Dedifferentiated amniotic fluid mesenchymal stem cell (primary cell): ENCODE data around the gene KCNG4.

Experiments
- DNase-seq: peaks from one replicate; pipeline ENCODE4 v3.0.0-alpha.2; 2016; ENCODE audit errors: extremely low spot score

Gene KCNG4, protein sequence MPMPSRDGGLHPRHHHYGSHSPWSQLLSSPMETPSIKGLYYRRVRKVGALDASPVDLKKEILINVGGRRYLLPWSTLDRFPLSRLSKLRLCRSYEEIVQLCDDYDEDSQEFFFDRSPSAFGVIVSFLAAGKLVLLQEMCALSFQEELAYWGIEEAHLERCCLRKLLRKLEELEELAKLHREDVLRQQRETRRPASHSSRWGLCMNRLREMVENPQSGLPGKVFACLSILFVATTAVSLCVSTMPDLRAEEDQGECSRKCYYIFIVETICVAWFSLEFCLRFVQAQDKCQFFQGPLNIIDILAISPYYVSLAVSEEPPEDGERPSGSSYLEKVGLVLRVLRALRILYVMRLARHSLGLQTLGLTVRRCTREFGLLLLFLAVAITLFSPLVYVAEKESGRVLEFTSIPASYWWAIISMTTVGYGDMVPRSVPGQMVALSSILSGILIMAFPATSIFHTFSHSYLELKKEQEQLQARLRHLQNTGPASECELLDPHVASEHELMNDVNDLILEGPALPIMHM

DNA sequence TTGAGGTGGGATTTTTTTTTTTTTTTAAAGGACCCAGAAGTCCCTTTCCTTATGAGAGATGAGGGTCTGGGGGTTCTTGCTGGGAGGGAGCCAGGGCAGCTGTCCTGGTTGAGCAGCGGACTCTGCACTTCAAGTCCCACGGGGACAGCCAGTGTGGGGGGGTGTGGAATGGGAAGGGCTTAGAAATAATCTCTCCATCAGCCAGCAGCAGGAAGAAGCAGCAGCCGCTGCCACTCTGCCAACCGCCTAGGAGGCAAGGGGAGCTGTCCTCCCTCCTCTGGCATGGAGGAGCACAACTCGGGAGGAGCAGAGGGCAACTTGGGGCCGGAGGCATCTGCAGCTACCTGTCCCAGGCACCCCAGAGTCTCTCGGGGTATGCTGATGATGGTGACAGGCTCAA lies at the start of gene KCNG4:
Gene KCNG4, minus strand, starts transcription at position 104 of the 400 bp plus-strand sequence. CDS start 2,527 bp downstream, outside the sequence.
- no peak for DNase-seq

DNA sequence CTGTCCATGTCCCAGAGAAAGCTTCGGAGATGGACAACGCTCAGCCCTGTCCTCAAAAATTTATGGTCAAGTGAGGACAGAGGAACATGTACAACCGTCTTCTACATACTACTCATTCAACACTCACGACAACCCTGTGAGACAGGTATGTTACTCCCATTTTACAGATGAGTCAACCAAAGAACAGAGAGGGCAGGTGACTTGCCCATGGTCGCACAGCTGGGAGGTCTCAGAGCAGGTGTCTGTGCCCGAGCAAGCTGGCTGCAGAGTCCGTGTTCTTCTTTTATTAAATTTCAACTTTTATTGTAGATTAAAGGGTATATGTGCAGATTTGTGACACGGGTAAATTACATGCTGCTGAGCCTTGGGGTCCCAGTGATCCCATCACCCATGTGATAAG lies 49.1 kb upstream of the KCNG4 start:
- DNase-seq = no peak

DNA sequence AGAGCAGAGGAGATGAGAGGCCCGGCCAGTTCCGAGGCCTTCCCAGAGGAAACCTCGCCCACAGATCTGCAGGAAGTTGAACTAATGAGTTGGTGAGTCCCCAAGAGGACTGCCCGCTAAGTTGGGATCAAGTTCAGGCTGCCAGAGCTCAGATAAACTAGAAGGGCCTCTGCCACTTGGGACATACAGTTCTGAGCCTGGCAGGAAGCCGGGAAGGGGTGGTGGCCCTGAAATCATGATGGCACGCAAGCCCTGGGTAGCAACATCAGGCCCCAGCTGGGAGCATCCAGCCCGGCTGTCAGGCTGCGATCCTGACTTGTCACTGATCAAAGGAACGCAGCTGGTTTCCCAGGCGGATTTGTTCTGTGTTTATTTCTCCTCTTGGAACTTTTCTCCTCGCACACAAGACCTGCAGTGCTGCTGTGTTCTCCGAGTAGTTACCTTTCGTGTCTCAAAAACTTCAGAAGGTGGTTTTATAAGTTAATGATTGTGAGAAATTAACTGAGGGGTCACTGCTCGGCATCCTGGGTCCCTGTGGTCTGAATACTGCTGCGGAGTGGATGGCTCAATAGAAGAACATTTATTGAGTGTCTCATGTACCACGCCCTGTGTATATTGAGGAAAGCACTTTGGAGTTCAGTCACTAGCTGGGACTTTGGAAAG lies 46.9 kb upstream of the KCNG4 start:
- peak; percentile 48 for DNase-seq

DNA sequence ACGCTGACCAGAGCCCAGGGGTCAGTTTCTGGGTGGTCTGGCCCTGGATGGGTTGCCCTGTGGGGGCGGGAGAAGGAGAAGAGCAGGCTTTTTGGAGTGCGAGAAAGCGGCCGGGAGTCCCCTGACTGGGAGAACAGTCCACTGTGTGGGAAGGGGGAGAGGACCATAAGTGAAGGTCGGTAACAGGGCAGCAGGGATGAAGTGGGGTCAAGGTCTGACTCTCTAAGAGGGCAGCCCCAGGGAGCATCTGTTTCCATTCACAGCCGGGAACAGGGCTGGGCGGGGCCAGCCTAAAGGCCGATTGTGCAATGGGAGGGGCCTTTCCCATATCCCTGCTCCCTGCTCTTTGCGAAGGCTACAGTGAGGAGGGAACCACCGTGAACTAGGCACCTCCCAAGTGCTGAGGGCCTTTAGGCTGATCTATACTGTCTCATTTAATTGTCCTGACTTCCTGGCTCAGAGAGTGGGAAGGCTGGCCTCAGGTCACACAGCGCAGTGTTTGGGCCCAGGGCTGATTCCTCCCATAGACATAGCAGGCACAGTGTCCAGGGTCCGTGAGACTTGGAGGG lies 44.4 kb upstream of the KCNG4 start:
- no peak for DNase-seq

DNA sequence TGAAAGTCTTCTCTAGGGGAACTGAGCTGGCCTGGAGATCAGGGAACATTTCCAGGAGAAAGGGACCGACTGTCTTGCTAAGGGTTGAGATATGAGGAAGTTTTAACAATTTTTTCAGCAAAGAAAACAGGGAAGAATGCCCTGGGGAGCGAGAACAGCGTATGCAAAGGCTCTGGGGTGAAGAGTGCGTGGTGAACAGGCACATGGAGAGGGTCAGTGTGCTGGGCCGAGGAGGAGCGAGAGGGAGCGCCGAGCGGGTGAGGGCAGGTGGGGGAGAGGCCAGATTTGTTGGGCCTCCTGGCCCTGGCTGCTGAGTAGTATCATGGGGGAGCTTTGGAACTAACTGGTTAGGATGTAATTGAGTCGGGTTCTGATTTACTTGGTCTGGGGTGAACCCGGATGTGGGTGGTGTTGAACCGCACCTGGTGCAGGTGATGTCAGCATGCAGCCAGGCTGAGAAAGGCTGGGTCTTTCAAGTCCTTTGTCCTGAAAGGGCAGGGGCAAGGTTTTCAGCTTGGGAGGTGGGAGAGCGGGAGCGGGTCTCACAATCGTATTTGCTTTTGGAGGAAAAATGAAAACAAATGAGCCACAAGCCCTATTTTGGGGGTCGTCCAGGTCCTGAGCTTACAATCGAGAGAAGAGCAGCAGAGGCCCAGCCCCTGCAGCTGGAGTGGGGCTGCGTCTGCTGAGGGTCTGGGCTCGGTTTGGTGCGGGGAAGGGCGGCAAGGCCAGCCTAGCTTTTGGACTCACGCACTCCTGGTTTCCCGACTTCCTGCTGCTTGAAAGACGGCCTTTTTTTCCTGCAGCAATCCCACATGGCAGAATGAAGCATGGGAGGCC lies 43.7 kb upstream of the KCNG4 start:
- DNase-seq = no peak

DNA sequence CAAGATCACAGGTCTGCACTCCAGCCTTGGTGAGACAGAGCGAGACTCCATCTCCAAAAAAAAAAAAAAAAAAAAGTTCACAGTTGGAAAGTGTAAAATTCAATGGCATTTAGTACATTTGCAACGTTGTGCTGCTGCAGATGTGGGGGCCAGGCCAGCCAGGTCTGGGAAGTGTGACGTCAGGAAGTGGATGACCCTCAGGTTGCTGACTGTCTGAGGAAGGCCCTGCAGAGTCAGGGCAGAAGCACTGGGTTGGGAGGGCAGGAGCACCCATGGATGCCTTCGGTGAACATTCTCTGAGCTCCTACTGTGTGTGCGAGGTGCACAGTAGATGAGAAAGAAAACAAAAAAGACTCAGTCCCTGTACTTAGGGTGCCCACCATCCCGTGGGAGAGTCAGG lies 42.7 kb upstream of the KCNG4 start:
- DNase-seq = no peak

DNA sequence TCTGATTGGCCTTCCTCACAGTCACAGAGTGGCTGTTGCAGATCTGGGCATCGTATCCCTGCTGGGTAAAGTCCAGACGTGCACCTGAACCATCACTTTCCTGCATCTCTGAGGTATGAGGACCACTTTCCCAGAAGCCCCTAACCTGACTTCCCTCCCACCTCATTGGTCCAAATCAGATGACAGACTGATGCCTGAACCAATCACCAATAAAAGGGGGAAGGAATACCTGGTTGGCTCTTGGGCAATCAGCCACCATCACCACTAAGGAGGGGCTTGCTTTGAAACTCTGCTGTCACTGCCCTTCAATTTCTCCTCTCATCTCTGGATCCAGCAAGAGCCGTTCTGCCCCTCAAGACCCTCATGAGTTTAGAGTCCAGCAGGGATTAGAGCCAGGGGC lies 41.3 kb upstream of the KCNG4 start:
- no peak for DNase-seq

DNA sequence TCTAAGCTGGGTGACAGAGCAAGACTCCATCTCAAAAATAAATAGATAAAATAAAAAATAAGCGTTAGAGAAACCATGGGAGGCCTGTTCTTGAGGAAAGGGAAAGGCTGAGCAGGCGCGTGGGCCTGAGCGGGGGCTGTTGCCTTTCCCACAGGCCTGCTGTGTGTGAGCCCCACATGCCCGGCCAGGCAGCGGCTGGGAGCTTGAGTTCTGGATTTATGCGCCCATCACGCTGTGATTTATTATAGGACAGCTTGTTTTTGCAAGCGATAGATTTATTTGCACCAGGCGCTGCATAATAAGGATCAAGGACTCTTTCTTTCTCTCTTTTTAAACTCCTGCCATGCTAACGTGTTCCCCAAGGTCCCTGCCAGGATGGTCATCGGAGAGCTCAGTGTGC lies 40.1 kb upstream of the KCNG4 start:
- no peak for DNase-seq

DNA sequence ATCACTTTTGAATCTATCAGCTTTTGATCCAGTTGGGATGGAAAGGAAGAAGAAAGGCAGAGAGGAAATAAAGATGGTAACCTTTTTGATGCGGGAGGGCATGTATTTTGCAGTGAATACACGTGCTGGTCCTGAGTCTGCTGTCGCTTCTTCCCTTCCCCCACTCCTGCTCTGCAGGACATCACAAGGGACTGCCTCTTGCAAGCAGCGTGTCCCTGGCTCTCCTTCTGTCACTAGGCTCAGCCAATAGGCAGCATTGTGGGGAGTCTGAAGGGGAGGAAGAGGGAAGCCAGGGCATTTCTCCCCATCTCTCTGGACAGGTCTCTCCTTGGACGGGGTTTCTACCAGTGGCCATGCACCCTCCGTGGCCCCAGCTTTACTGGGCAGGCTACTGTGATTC lies 39.2 kb upstream of the KCNG4 start:
- no peak for DNase-seq

DNA sequence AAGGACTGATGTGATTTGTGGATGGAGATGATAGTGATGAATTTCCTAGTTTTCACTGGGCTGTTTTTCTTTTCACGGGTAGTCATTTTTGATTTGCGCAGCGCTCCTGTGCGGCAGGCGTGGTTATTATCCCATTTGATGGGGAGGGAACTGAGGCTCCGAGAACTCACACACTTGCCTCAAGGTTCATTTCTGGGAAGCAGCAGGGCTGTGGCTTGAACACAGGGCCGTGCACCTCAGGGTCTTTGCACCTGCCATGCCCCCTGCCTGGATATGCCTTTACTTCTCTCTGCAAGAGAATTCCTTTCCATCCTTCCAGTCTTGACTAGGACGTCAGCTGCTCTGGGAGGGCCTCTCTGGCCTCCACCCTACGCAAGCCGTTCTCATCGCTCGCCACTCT lies 38.5 kb upstream of the KCNG4 start:
- no peak for DNase-seq

DNA sequence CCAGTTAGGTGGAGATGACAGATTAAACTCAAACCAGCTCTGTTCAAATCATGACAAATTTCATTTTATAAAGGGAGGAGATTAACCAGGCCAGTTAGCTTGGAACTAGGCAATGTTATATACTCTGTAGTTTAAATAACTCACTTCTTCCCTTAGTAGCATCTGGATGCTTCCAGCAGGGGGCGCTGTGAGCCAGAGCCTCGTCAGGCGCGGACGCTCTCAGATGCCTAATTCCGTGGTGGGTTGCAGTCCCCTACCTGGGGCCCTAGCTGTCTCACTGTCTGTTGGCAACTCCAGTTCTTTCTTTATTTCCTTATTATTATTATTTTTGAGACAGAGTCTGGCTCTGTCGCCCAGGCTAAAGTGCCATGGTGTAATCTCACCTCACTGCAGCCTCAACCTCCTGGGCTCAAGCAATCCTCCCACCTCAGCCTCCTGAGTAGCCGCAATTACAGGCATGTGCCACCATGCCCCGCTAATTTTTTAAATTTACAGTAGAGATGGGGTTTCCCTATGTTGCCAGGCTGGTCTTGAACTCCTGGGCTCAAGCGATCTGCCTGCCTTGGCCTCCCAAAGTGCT lies 37.5 kb upstream of the KCNG4 start:
- peak; percentile 30 for DNase-seq

DNA sequence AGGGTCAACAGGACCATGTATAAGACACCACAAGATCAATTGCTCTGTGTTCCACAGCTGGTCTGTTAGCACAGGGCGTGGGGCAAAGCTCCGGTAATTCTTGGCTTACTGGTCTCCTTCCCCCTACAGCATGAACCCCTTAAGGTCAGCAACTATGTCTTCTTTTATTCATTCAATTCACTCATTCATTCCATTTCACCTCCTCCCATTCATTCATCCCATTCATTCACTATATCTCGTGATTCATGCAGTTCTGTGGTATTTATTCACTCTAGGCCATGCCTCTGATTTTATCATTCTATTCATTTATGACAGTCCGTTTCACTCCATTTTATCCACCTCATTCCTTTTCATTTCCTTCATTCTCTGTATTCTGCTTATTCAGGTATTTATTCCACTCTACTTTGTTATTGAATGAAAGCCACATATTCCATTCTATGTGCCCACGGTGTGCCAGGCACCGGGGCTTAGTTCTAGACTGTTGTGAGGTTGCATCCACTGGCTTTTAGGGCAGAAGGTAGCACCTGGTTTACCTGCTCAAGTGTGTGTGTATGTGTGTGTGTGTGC lies 35.9 kb upstream of the KCNG4 start:
- DNase-seq = no peak

DNA sequence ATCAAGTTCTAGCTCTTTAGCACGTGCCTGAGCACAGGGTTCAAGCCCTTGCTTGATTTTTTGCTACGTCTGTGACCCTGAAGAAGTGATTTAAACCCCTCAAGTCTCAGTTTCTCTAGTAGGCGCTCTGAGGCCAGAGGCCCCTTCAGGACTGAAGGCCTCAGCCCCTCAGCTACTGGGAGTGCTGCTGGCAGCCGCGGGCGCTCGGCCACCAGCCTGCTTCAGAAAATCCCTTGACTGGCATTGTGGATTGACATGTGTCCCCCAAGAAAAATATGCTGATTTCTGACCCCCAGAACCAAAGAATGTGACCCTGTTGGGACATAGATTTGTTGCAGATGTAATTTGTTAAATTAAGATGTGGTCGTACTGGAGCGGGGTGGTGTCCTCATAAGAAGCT lies 34.7 kb upstream of the KCNG4 start:
- no peak for DNase-seq

DNA sequence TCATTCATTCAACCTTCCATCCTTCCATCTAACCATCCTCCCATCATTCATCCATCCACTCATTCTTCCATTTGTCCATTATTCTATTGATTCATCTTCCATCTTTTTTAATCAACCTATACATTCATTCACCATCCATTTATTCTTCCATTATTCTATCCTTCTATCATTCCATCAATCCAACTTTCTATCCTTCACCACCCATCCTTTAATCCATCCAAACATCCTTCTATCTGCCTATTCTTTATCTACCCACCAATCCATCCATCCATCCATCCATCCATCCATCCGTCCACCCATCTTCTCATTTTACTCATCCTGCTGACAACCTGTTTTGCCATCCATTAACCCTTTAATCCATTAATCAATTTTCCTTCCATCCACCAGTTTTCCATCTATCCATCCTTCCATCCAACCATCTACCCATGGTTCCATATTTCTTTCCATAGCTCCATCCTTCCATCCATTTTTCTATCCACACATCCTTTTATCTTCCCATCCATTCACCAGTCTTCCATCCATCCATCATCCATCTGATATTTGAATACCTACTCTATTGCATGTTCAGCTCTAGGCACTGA lies 33.0 kb upstream of the KCNG4 start:
- no peak for DNase-seq

DNA sequence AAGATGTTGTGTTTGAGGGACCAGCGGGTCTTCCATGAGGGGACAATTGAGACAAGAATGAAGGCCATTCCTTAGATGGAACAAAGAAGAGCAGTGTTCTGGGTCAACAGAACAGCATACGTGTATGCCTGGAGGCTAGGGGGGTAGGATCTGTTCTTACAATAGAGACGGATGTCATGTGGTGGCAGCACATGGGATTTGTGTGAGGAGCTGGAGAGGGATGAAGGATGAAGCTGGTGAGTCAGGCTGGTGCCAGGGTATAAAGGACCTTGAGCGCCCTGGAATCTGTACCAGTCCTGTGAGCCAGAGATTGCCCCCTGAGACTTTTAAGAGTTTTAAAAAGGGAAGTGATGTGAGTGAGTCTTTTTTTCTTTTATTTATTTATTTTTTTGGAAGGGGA lies 32.1 kb upstream of the KCNG4 start:
- no peak for DNase-seq

DNA sequence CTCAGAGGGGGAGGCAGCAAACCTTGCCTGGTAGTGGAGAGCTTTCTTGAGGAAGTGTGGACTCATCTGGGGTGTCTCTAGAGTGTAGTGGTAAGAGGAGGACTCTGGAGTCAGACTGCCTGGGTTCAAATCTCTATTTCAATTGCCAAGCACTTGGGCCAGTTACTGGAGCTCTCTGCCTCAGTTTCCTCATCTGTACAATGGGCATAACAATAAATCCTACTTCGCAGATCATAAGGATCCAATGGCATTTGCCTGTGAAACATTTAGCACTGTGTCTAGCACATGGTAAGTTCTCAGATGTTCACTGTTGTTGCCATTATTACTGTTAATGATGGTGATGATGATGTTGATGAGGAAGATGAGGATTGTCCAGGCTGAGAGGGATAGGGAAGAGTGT lies 31.2 kb upstream of the KCNG4 start:
- DNase-seq = no peak

DNA sequence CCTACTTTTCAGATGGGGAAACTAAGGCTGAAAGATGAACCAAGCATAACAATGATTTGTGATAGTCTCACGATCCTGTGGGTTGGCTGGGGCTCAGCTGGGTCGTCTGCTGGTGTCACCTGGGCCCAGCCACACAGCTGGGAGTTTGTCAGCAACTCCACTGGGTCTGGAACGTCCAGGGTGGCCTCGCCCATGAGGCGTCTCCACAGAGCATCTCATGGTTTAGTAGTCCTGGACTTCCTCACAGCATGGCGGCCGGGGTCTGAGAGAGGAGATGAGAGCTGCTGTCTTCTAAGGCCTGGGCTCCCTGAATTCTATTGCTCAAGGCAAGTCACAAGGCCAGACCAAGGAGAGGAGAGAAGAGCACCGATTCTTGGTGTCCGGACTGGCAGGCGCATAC lies 30.7 kb upstream of the KCNG4 start:
- DNase-seq = no peak

DNA sequence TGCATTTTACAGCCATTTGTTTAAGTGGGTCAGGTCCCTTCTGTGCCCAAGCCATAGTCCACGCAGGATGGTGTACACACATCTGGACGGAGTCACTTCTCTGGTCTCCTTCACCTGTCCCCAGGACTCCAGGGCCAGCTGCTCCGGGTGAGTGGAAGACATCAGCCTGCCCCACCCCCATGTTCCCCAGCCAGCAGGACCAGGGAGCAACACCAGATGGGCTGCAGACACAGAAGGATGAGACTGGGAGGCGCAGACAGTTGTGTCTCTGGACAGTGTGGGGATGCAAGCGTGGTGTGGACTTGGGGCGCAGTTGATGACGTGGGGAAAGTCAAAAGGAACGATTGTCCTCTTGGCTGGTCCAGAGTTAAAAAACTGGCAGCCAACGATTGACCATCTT lies 30.3 kb upstream of the KCNG4 start:
- DNase-seq = no peak

DNA sequence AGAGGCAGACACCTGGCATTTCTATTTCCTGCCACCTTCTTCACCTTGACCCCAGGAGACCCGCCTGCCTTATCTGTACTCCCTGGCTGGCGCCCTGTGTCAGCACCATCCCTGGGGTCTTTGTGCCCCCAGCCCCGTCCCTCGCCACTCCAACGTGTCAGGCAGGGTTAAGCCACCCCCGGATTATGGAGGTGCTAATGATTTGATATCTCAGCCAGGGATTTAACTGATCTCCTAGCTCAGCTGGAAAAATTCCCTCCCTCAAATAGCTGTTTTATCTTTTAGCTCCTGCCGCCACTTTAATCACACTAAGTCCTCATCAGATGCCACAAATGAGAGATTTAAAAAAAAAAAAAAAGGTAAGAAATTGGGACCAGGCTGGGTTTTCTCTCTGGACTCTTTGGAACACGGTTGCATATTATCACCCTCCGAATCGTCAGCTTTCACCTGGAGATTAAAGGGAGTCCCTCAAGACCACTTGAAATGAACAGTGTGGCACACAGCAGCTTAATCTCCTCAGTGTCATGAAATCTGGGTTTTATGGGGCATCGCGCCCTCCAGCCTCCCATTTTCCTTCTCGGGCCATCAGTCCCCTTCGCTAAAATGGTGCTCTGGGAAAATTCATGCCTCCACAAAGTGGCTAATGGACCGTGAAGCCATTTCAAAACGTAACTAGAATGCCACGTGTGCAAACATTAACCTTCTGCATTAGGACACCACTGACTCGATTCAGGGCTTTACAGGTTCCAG lies 28.7 kb upstream of the KCNG4 start:
- DNase-seq = no peak

DNA sequence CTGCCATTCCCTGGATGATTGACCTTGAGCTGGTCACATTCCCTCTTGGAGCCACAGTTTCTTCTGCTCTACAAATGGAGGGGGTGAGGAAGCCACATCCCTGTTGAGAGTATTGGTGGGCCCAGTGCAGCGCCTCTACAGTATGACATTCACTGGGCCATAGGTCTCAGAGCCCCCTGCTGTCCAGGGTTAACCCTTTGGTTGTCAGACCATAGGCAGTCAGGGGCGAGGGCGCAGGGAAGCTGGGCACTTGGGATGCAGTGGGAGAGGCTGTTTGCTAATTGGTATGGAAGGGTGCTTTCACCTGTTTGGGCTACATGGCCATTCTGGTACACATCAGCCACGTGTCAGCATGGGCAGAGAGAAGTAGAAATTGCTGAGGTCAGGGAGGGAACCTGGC lies 27.6 kb upstream of the KCNG4 start:
- no peak for DNase-seq
